ENCODE results near the gene LHFPL3. TPM values are rescaled to one million over a fixed set of nuclear protein-coding genes. Genes with fewer than 3 reads are reported as not detected.

LHFPL3 gene
- total RNA-seq, 1 experiment from 2014 or later, result not detected

DNA sequence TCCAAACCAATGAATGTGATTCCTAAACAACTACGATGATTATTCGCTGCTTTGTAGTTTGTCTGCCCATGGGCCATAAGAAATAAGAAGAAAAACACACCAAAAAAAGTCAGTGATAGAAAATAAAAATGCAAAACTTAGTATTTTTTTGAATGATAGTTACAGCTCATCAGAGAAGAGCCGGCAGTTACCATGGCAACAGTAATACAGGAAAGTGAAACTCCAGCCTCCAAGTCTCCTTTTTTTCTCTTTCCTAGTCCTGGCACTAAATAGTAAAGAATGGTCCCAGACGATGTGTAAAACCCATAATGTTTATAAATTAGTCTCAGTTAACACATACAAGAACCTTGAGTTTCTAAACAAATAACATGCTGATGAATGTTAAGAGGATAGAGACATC is 21.6 kb upstream of the LHFPL3 start:
- H2BK120ac ChIP-seq (ENCODE audit: low read depth, low read length, poor library complexity, severe bottlenecking), result no peak overlapping the region
- H3K14ac ChIP-seq (ENCODE audit: insufficient read depth, low read length), result no peak overlapping the region
- no peak overlapping the region for H4K5ac ChIP-seq (ENCODE audit: insufficient read length, low read depth, low read length)
- no peaks in the 10 kb centered on the region for H3K9me3 ChIP-seq (ENCODE audit: control insufficient read depth, low read depth, low read length)
- no peaks in the 10 kb centered on the region for H3K27me3 ChIP-seq (ENCODE audit: insufficient read depth, low read length)
- Mint-ChIP-seq H3K27me3 (ENCODE audit: low read depth) (no peaks in the 10 kb centered on the region; the same call in 1 of the 2 replicates), H3K4me1 (no peaks in the 10 kb centered on the region), H3K36me3 (ENCODE audit: insufficient read depth in 1 of 3, low read depth in 3 of 3) (peaks cover 0 to 2% (median 0%) of the 10 kb centered on the region in 3 experiments; a peak in 1 of 7 replicates), H3K9me3 (no peaks in the 10 kb centered on the region; a peak in 1 of 5 replicates), H3K4me3 (no peak overlapping the region), H3K27ac (no peak overlapping the region)
- WGBS (ENCODE audit: extremely low coverage, insufficient read length, low lambda C conversion rate), result no CpG with 5 or more reads among the region's 4 CpGs
- H2AFZ ChIP-seq (ENCODE audit: low read length), result no peak overlapping the region
- no peaks in the 10 kb centered on the region for H3K23me2 ChIP-seq (ENCODE audit: insufficient read length, low read depth, low read length, poor library complexity, severe bottlenecking)
- H3K4me1 ChIP-seq (ENCODE audit: insufficient read depth, low read length), result no peaks in the 10 kb centered on the region
- H3K79me2 ChIP-seq (ENCODE audit: insufficient read depth, low read length), result no peaks in the 10 kb centered on the region
- no peak overlapping the region for H2BK5ac ChIP-seq (ENCODE audit: insufficient read length, low read length)
- H3K23ac ChIP-seq (ENCODE audit: insufficient read length, low read depth, low read length), result no peak overlapping the region
- no peak overlapping the region for H3K9ac ChIP-seq (ENCODE audit: extremely low read depth, insufficient read length, low read length)
- no peak overlapping the region for H2BK12ac ChIP-seq (ENCODE audit: insufficient read length, low read depth, low read length)
- H2BK20ac ChIP-seq (ENCODE audit: low read depth, low read length, poor library complexity, severe bottlenecking), result no peak overlapping the region
- H3K4me2 ChIP-seq (ENCODE audit: insufficient read depth, insufficient read length, low read length), result no peak overlapping the region
- H3K56ac ChIP-seq (ENCODE audit: insufficient read length, low read depth, low read length), result no peak overlapping the region
- no peak overlapping the region for H3K27ac ChIP-seq (ENCODE audit: insufficient read length, low read depth, low read length)
- H2BK15ac ChIP-seq (ENCODE audit: low read depth, low read length), result no peak overlapping the region
- H3T11ph ChIP-seq (ENCODE audit: low read length), result no peak overlapping the region
- TF ChIP-seq, protein P1, sequence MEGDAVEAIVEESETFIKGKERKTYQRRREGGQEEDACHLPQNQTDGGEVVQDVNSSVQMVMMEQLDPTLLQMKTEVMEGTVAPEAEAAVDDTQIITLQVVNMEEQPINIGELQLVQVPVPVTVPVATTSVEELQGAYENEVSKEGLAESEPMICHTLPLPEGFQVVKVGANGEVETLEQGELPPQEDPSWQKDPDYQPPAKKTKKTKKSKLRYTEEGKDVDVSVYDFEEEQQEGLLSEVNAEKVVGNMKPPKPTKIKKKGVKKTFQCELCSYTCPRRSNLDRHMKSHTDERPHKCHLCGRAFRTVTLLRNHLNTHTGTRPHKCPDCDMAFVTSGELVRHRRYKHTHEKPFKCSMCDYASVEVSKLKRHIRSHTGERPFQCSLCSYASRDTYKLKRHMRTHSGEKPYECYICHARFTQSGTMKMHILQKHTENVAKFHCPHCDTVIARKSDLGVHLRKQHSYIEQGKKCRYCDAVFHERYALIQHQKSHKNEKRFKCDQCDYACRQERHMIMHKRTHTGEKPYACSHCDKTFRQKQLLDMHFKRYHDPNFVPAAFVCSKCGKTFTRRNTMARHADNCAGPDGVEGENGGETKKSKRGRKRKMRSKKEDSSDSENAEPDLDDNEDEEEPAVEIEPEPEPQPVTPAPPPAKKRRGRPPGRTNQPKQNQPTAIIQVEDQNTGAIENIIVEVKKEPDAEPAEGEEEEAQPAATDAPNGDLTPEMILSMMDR (conservative IDR thresholded peaks at IDR 0.05), result no peak
- H4K91ac ChIP-seq (ENCODE audit: insufficient read length, low read depth, low read length), result no peak overlapping the region
- H4K8ac ChIP-seq (replicated peaks; ENCODE audit: insufficient read length, low read depth, low read length), result no peak overlapping the region
- DNase-seq, result no peak
- H2AK5ac ChIP-seq (ENCODE audit: insufficient read length, low read length), result no peak overlapping the region
- no peaks in the 10 kb centered on the region for H4K20me1 ChIP-seq (ENCODE audit: control insufficient read depth, insufficient read depth, insufficient read length)
- H3K4ac ChIP-seq (ENCODE audit: low read depth, low read length), result no peak overlapping the region
- H3K18ac ChIP-seq (ENCODE audit: insufficient read length, low read depth, low read length), result no peak overlapping the region
- no peaks in the 10 kb centered on the region for H3K79me1 ChIP-seq (ENCODE audit: insufficient read depth, low read depth, low read length, poor library complexity, severe bottlenecking)
